Duodenal mucosa (tissue), 2 donors: ENCODE results near the gene MLXIP.
"Not testable (repeated sequence)": the region's sequence is repeated elsewhere in the genome, so short reads cannot be mapped to it uniquely, and the experiment has no call there.

ENCODE experiments used
- H3K27ac ChIP-seq: one replicate; pipeline ENCODE4 v1.7.0; 2013; ENCODE audit warnings: low read depth, low read length
- H3K27me3 ChIP-seq, 2 donors: one replicate each; pipeline ENCODE4 v1.7.0; 2013; ENCODE audit warnings: low read length in 2 of 2, control low read depth in 1 of 2; ENCODE audit not compliant: insufficient read depth in 2 of 2, control insufficient read depth in 1 of 2
- H3K36me3 ChIP-seq, 2 donors: one replicate each; pipeline ENCODE4 v1.7.0; 2013; ENCODE audit warnings: low read length in 2 of 2, control low read depth in 1 of 2; ENCODE audit not compliant: insufficient read depth in 2 of 2, control insufficient read depth in 1 of 2
- H3K4me1 ChIP-seq, 2 donors: one replicate each; pipeline ENCODE4 v1.7.0; 2013; ENCODE audit warnings: low read length in 2 of 2, control low read depth in 1 of 2; ENCODE audit not compliant: insufficient read depth in 2 of 2, control insufficient read depth in 1 of 2
- H3K4me3 ChIP-seq, 2 donors: one replicate each; pipeline ENCODE4 v1.7.0; 2013; ENCODE audit warnings: low read length in 2 of 2, low read depth in 1 of 2
- H3K9ac ChIP-seq, 2 donors: one replicate each; pipeline ENCODE4 v1.7.0; 2013; ENCODE audit warnings: low read length in 2 of 2, low read depth in 1 of 2
- H3K9me3 ChIP-seq, 2 donors: one replicate each; pipeline ENCODE4 v1.7.0; 2013; ENCODE audit warnings: low read length in 2 of 2, control low read depth in 1 of 2; ENCODE audit not compliant: control insufficient read depth in 1 of 2

Gene MLXIP

DNA sequence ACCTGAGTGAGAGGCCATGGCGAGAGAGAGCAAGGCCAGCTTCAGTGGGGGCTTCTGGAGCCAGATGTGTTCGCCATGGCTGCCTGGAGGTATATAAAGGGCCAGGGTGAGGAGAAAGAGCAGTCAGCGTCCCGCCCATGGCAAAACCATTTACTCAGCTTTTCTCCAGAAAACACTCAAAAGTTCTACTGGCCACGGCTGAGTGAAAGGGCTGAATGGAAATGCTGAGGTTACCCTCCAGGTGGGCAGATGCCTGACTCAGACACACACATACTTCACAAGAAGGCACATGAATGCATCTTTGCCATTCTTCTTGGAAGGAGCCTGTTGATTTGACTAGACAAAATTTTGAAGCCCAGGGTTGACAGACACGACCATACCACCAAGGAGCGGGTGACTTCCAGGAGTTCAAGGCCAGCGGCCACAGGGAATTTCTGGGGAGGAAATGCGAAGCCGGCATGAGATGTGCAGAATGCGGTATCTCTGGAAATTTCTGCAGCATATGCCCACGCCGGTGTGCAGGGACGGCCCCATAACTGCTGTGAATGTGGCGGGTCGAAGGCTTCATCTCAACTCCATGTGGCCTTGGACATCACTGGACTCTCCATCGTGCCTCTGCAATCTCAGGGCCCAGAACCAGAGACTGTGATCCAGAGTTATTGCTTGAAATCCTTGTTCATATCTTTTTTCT, 95.7 kb downstream of the MLXIP start, which contains the start of gene IL31:
Gene IL31 (minus strand): TSS at position 67 of the 691 bp plus-strand sequence. CDS start 49 bp downstream, at position 18.
- H3K27me3 ChIP-seq, result no peaks in the 10 kb centered on the region
- H3K4me1 ChIP-seq, result peaks cover 6 to 9% of the 10 kb centered on the region in 2 donors
- H3K9me3 ChIP-seq, result no peaks in the 10 kb centered on the region
- H3K27ac ChIP-seq, result no peak within 1 kb of the TSS
- no peak within 1 kb of the TSS for H3K9ac ChIP-seq
- no peak within 1 kb of the TSS for H3K4me3 ChIP-seq
- no peaks in the 10 kb centered on the region for H3K36me3 ChIP-seq

DNA sequence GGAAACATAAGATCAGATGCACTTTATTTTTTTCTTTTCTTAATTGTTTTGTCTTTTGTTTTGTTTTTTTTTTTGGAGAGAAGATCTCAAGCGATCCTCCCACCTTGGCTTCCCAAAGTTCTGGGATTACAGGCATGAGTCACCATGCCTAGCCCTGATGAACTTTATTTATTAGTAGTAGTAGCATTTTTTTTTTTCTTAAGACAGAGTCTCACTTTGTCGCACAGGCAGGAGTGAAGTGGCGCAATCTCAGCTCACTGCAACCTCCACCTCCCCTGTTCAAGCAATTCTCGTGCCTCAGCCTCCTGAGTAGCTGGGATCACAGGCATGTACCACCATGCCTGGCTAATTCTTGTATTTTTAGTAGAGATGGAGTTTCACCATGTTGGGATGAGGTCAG, 97.9 kb downstream of the MLXIP start:
- not testable (repeated sequence) for H3K36me3 ChIP-seq, H3K9ac ChIP-seq, H3K27me3 ChIP-seq, H3K27ac ChIP-seq, H3K4me3 ChIP-seq, H3K9me3 ChIP-seq, H3K4me1 ChIP-seq

DNA sequence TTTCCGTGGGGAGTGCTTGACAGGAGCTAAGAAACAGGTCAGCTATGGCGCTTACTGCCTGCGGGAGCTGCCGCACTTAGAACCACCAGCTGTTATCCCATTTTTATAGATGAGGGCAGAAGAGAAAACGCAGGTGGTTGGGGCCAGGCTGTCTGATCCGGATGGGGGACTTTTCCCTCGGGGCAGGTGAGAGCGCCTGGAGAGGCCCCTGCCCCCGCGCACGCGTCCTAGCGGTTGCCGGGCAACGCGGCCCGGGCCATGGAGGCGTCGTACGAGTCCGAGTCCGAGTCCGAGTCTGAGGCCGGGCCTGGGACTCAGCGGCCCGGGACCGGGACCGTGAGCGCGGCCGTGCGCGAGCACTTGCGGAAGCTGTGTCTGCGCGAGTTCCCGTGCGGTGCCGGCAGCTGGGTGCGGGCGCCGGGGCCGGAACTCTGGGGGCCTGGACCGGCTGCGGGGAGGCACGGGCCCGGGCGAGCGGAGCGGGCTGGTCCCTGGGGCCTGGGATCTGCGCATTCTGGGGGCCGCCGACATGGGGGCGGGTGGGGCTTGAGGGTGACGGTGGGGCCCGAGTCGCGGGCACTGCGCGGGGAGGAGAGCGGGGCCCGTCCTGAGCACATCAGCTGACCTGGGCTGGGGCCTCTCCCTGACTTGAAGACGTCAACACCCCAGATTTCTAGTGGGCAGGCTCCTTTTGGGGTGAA, 104.5 kb downstream of the MLXIP start, which contains the start of gene LRRC43:
Gene LRRC43 (plus strand): TSS at position 237 of the 701 bp plus-strand sequence. CDS start 22 bp downstream, at position 259.
- Histone ChIP-seq H3K27ac (no peak within 1 kb of the TSS), H3K27me3 (no peaks in the 10 kb centered on the region), H3K9me3 (no peaks in the 10 kb centered on the region), H3K9ac (peak within 1 kb of the TSS in 1 of 2 donors; percentile 54), H3K4me1 (peaks cover 0 to 2% of the 10 kb centered on the region in 2 donors), H3K4me3 (peak within 1 kb of the TSS; percentile 61 to 64), H3K36me3 (no peaks in the 10 kb centered on the region)

DNA sequence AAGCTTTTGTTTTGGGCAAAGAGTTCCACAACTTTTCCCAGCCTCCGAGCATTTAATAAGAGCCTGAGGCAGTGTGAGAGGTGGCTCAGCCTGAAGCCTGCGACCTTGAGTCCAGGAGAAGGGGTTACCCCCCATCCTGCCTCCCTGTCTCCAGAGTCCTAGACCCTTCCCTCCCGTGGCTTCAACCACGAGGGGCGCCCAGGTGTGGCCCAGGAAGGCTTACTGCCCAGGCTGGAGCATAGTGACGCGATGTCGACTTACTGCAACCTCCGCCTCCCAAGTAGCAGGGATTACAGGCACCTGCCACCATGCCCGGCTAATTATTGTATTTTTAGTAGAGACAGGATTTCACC, 105.0 kb downstream of the MLXIP start:
- Histone ChIP-seq H3K9me3 (no peaks in the 10 kb centered on the region), H3K9ac (no peak overlapping the region), H3K4me3 (peak overlapping the region in 1 of 2 donors; percentile 61), H3K27ac (no peak overlapping the region), H3K36me3 (no peaks in the 10 kb centered on the region), H3K4me1 (peaks cover 0 to 2% of the 10 kb centered on the region in 2 donors), H3K27me3 (no peaks in the 10 kb centered on the region)

DNA sequence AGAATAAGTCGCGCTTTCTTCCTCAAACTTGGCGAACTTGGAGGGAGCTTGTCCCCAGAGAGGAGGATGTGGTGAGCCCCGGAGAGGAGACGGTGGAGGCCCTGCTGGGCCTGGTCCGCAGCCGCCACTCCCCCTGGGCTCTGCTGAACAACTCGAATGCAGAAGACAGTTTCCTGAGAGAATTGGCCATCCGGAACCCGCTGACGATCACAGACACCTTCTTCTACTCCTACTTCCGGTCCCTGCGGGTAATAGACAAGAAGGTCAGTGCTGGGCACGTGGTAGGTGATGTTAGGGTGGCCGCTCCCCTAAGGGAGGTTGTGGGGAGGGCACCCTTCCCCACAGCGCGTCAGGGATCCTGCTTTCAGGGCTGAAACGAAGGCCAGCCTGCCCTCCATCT, 106.0 kb downstream of the MLXIP start:
- no peak overlapping the region for H3K9ac ChIP-seq

DNA sequence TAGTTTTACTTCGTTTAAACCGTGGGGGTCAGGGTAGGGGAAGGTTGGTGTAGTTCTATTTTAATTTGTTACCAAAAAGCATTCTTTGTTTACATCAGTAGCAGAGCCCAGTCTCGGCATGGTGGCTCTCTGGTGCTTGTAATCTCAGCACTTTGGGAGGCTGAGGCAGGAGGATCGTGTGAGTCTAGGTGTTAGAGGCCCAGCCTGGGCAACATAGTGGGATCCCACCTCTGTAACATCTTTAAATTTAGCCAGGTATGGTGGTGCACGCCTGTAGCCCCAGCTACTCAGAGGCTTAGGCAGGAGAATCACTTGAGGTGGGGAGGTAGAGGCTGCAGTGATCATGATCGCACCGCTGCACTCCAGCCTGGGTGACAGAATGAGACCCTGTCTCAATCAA, 106.5 kb downstream of the MLXIP start:
- Histone ChIP-seq H3K9me3 (no peaks in the 10 kb centered on the region), H3K27ac (no peak overlapping the region), H3K4me1 (peaks cover 0 to 2% of the 10 kb centered on the region in 2 donors)

More for the DNA sequence above, 106.0 kb downstream of the MLXIP start:
- Histone ChIP-seq H3K9me3 (no peaks in the 10 kb centered on the region), H3K4me1 (peaks cover 0 to 2% of the 10 kb centered on the region in 2 donors), H3K27ac (no peak overlapping the region), H3K4me3 (no peak overlapping the region), H3K36me3 (no peaks in the 10 kb centered on the region), H3K27me3 (no peaks in the 10 kb centered on the region)

DNA sequence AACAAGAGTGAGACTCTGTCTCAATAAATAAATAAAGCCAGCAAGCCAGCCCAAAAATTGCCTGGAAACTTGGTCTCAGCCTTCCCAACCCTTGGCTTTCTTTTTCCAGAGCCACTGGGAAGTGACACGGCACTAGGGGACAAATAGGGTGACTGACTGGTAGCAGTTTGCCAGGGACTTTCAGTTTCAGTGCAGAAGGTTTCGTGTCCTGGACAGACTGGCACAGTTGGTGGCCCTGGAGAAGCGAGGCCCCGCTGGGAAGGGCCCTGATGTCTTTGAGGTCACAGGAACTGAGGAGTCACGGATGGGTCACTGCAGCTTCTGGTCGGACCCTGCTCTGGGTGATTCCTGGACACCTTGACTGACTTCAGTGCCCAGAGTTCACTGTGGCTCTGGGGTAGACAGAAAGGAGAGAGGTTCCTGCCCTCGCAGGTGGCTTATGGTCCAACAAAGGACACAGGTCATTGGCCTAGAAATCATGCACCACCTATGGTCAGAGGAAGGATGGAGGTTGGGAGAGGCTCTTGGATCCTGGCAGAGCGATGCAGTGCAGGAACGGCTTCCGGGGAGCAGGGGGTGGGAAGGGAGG, 107.0 kb downstream of the MLXIP start:
- peaks cover 0 to 2% of the 10 kb centered on the region in 2 donors for H3K4me1 ChIP-seq

More for the DNA sequence above, 106.5 kb downstream of the MLXIP start:
- H3K36me3 ChIP-seq, result no peaks in the 10 kb centered on the region
- H3K4me3 ChIP-seq, result no peak overlapping the region
- H3K9ac ChIP-seq, result no peak overlapping the region
- no peaks in the 10 kb centered on the region for H3K27me3 ChIP-seq

DNA sequence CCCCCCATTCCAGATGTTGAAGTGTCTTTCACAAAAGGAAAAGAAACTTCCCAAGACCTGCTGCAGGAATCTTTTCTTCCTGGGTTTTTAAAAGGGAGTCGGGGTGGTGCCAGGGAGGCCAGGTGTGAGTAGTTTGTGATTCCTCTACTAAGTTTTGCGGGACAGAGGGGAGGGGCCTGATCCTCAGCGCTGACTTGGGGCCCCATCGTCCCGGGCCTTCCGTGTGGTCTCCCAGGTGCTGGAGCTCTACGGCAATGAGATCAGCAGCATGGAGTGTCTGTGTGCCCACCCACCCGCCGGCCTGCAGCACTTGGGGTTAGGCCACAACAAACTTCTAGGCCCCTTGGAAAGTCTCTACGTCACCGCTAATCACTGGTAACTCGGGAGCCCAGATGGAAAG, 108.9 kb downstream of the MLXIP start:
- Histone ChIP-seq H3K9ac (no peak overlapping the region), H3K9me3 (no peaks in the 10 kb centered on the region), H3K4me3 (no peak overlapping the region)

More for the DNA sequence above, 107.0 kb downstream of the MLXIP start:
- H3K9ac ChIP-seq, result no peak overlapping the region
- no peak overlapping the region for H3K4me3 ChIP-seq
- no peaks in the 10 kb centered on the region for H3K9me3 ChIP-seq
- no peaks in the 10 kb centered on the region for H3K36me3 ChIP-seq
- H3K27me3 ChIP-seq, result no peaks in the 10 kb centered on the region
- no peak overlapping the region for H3K27ac ChIP-seq

DNA sequence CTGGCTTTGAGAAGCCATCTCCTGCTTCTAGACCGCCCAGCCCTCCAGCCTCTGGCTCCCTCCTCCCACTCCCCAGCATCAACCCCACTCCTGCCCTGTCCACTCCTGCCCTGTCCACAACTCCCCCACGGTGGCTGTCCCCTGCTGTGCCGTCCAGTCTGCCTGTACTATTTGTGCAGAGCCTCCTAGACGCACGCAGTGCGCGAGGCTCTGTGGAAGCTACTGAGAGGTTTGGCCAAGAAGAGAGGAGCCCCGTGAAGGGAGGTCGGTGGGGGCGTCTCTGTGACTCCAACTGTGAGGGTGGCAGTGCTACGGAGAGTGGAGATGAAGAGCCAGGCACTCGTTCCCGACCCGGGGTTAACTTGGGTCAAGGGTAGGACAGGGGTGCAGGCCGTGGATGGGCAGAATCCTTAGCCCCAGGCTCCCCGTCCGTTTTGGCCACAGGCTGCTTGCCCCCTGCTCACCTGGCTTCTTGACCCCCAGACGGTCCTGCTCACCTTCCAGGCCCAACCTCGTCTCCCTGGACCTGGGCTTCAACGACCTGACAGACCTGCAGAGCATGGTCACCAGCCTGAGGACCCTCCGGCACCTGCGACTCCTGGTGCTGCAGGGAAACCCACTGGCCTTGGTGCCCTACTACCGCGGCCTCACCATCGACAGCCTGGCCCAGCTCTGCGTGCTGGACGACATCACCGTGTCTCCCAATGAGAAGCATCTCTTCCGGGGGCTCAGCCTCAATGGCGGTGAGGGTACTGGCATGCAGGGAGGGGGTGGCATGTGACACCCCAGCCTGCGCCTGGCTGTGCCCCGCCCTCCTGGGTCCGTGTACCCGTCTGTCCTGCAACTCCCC, 111.3 kb downstream of the MLXIP start:
- no peak overlapping the region for H3K4me3 ChIP-seq
- H3K36me3 ChIP-seq, result no peaks in the 10 kb centered on the region
- H3K27me3 ChIP-seq, result no peaks in the 10 kb centered on the region
- no peaks in the 10 kb centered on the region for H3K4me1 ChIP-seq
- no peak overlapping the region for H3K27ac ChIP-seq
- H3K9ac ChIP-seq, result no peak overlapping the region
- no peaks in the 10 kb centered on the region for H3K9me3 ChIP-seq

More for the DNA sequence above, 108.9 kb downstream of the MLXIP start:
- no peak overlapping the region for H3K27ac ChIP-seq
- H3K4me1 ChIP-seq, result peaks cover 0 to 2% of the 10 kb centered on the region in 2 donors
- H3K36me3 ChIP-seq, result no peaks in the 10 kb centered on the region
- H3K27me3 ChIP-seq, result no peaks in the 10 kb centered on the region
